Measurements from ENCODE around the gene PTPN1.

GRCh38 chr20:50514035-50514337 lies 3.8 kb downstream of the PTPN1 start:
- TF ChIP-seq POLR2AphosphoS5 (IDR thresholded peaks at IDR 0.05; ENCODE audit: low read depth, low read length) (no peak), CTCF (IDR thresholded peaks at IDR 0.05) (no peak), JUND (IDR thresholded peaks at IDR 0.05) (no peak), USF2 (IDR thresholded peaks at IDR 0.05; ENCODE audit: borderline replicate concordance, low read depth, low read length) (no peak), MXI1 (IDR thresholded peaks at IDR 0.05; ENCODE audit: low read depth, low read length) (no peak), YY1 (IDR thresholded peaks at IDR 0.05; ENCODE audit: low read depth) (no peak)
